ENCODE measurements around the gene RETREG1. TPM values are rescaled to one million over a fixed set of nuclear protein-coding genes. Genes with fewer than 3 reads are reported as not detected.

The RETREG1 gene
- polyA plus RNA-seq (2013, experiment 1 of 2), result 0.41 TPM
- polyA plus RNA-seq (2013, experiment 2 of 2), result 0.35 TPM

- H3K4me3 ChIP-seq (ENCODE audit: extremely low read depth, insufficient read depth, low read length, poor library complexity, severe bottlenecking), result peak within 1 kb of the TSS; percentile 48
- no peak within 1 kb of the TSS for H3K27ac ChIP-seq (ENCODE audit: low read depth, low read length, severe bottlenecking)
- peaks cover 4% of the 10 kb centered on the region for H3K4me1 ChIP-seq (ENCODE audit: control insufficient read depth, insufficient read depth, low read length, poor library complexity, severe bottlenecking)
- H3K36me3 ChIP-seq (ENCODE audit: control insufficient read depth, insufficient read depth, low read length), result no peaks in the 10 kb centered on the region
- H3K9me3 ChIP-seq (ENCODE audit: control insufficient read depth, low read length), result no peaks in the 10 kb centered on the region
- WGBS, 2 experiments (ENCODE audit: insufficient coverage in 2 of 2), result 0 to 1% methylated on average over 52 to 72 of the region's 86 CpGs
Observed at GRCh38 chr5:16616536-16617273, at the start of gene RETREG1. Gene RETREG1, minus strand, starts transcription at chr5:16616997. Its CDS starts 26 bp downstream, at chr5:16616971.

GRCh38 chr5:16666130-16666882 is 49.5 kb upstream of the RETREG1 start:
- no peak overlapping the region for H3K27ac ChIP-seq (ENCODE audit: low read depth, low read length, severe bottlenecking)
- no peak overlapping the region for H3K4me3 ChIP-seq (ENCODE audit: extremely low read depth, insufficient read depth, low read length, poor library complexity, severe bottlenecking)
- H3K36me3 ChIP-seq (ENCODE audit: control insufficient read depth, insufficient read depth, low read length), result peaks cover 82% of the 10 kb centered on the region
- no peaks in the 10 kb centered on the region for H3K9me3 ChIP-seq (ENCODE audit: control insufficient read depth, low read length)
- H3K4me1 ChIP-seq (ENCODE audit: control insufficient read depth, insufficient read depth, low read length, poor library complexity, severe bottlenecking), result no peaks in the 10 kb centered on the region
- WGBS, 2 experiments (ENCODE audit: insufficient coverage in 2 of 2), result 92 to 97% methylated on average over 18 of the region's 19 CpGs

- Histone ChIP-seq H3K36me3 (ENCODE audit: control insufficient read depth, insufficient read depth, low read length) (peaks cover 75% of the 10 kb centered on the region), H3K27ac (ENCODE audit: low read depth, low read length, severe bottlenecking) (no peak overlapping the region), H3K4me3 (ENCODE audit: extremely low read depth, insufficient read depth, low read length, poor library complexity, severe bottlenecking) (no peak overlapping the region), H3K4me1 (ENCODE audit: control insufficient read depth, insufficient read depth, low read length, poor library complexity, severe bottlenecking) (no peaks in the 10 kb centered on the region), H3K9me3 (ENCODE audit: control insufficient read depth, low read length) (no peaks in the 10 kb centered on the region)
- WGBS, 2 experiments (ENCODE audit: insufficient coverage in 2 of 2), result 100% methylated on average over 1 of the region's 3 CpGs; no CpG with 5 or more reads in 1 of the 2 experiments
Observed at GRCh38 chr5:16665601-16666000, 48.8 kb upstream of the RETREG1 start.

GRCh38 chr5:16664368-16664767 is 47.6 kb upstream of the RETREG1 start:
- peaks cover 3% of the 10 kb centered on the region for H3K4me1 ChIP-seq (ENCODE audit: control insufficient read depth, insufficient read depth, low read length, poor library complexity, severe bottlenecking)
- H3K9me3 ChIP-seq (ENCODE audit: control insufficient read depth, low read length), result no peaks in the 10 kb centered on the region
- WGBS, 2 experiments (ENCODE audit: insufficient coverage in 2 of 2), result 97 to 98% methylated on average over 4 to 5 of the region's 5 CpGs
- H3K36me3 ChIP-seq (ENCODE audit: control insufficient read depth, insufficient read depth, low read length), result peaks cover 63% of the 10 kb centered on the region
- H3K4me3 ChIP-seq (ENCODE audit: extremely low read depth, insufficient read depth, low read length, poor library complexity, severe bottlenecking), result no peak overlapping the region
- no peak overlapping the region for H3K27ac ChIP-seq (ENCODE audit: low read depth, low read length, severe bottlenecking)

GRCh38 chr5:16663840-16664239 is 47.0 kb upstream of the RETREG1 start:
- Histone ChIP-seq H3K4me3 (ENCODE audit: extremely low read depth, insufficient read depth, low read length, poor library complexity, severe bottlenecking) (no peak overlapping the region), H3K36me3 (ENCODE audit: control insufficient read depth, insufficient read depth, low read length) (peaks cover 58% of the 10 kb centered on the region), H3K9me3 (ENCODE audit: control insufficient read depth, low read length) (no peaks in the 10 kb centered on the region), H3K4me1 (ENCODE audit: control insufficient read depth, insufficient read depth, low read length, poor library complexity, severe bottlenecking) (peaks cover 3% of the 10 kb centered on the region), H3K27ac (ENCODE audit: low read depth, low read length, severe bottlenecking) (no peak overlapping the region)
- 95 to 100% methylated on average over 1 to 3 of the region's 4 CpGs for WGBS, 2 experiments (ENCODE audit: insufficient coverage in 2 of 2)

- no peaks in the 10 kb centered on the region for H3K9me3 ChIP-seq (ENCODE audit: control insufficient read depth, low read length)
- H3K27ac ChIP-seq (ENCODE audit: low read depth, low read length, severe bottlenecking), result no peak overlapping the region
- H3K36me3 ChIP-seq (ENCODE audit: control insufficient read depth, insufficient read depth, low read length), result peaks cover 37% of the 10 kb centered on the region
- peaks cover 3% of the 10 kb centered on the region for H3K4me1 ChIP-seq (ENCODE audit: control insufficient read depth, insufficient read depth, low read length, poor library complexity, severe bottlenecking)
- no CpG with 5 or more reads among the region's 2 CpGs for WGBS, 2 experiments (ENCODE audit: insufficient coverage in 2 of 2)
- no peak overlapping the region for H3K4me3 ChIP-seq (ENCODE audit: extremely low read depth, insufficient read depth, low read length, poor library complexity, severe bottlenecking)
Observed at GRCh38 chr5:16661713-16662112, 44.9 kb upstream of the RETREG1 start.

- Histone ChIP-seq H3K36me3 (ENCODE audit: control insufficient read depth, insufficient read depth, low read length) (peaks cover 31% of the 10 kb centered on the region), H3K4me3 (ENCODE audit: extremely low read depth, insufficient read depth, low read length, poor library complexity, severe bottlenecking) (no peak overlapping the region), H3K4me1 (ENCODE audit: control insufficient read depth, insufficient read depth, low read length, poor library complexity, severe bottlenecking) (peaks cover 3% of the 10 kb centered on the region), H3K27ac (ENCODE audit: low read depth, low read length, severe bottlenecking) (no peak overlapping the region), H3K9me3 (ENCODE audit: control insufficient read depth, low read length) (no peaks in the 10 kb centered on the region)
- 80% methylated on average over 2 to 5 of the region's 5 CpGs for WGBS, 2 experiments (ENCODE audit: insufficient coverage in 2 of 2)
Observed at GRCh38 chr5:16660982-16661381, 44.2 kb upstream of the RETREG1 start.

GRCh38 chr5:16659536-16659935 is 42.7 kb upstream of the RETREG1 start:
- Histone ChIP-seq H3K9me3 (ENCODE audit: control insufficient read depth, low read length) (no peaks in the 10 kb centered on the region), H3K4me3 (ENCODE audit: extremely low read depth, insufficient read depth, low read length, poor library complexity, severe bottlenecking) (no peak overlapping the region), H3K27ac (ENCODE audit: low read depth, low read length, severe bottlenecking) (peak overlapping the region; percentile 30), H3K4me1 (ENCODE audit: control insufficient read depth, insufficient read depth, low read length, poor library complexity, severe bottlenecking) (peaks cover 3% of the 10 kb centered on the region), H3K36me3 (ENCODE audit: control insufficient read depth, insufficient read depth, low read length) (peaks cover 17% of the 10 kb centered on the region)
- no CpG with 5 or more reads among the region's 1 CpG for WGBS, 2 experiments (ENCODE audit: insufficient coverage in 2 of 2)

GRCh38 chr5:16656561-16657191 is 39.9 kb upstream of the RETREG1 start:
- Histone ChIP-seq H3K4me3 (ENCODE audit: extremely low read depth, insufficient read depth, low read length, poor library complexity, severe bottlenecking) (no peak overlapping the region), H3K27ac (ENCODE audit: low read depth, low read length, severe bottlenecking) (no peak overlapping the region), H3K36me3 (ENCODE audit: control insufficient read depth, insufficient read depth, low read length) (no peaks in the 10 kb centered on the region), H3K9me3 (ENCODE audit: control insufficient read depth, low read length) (no peaks in the 10 kb centered on the region), H3K4me1 (ENCODE audit: control insufficient read depth, insufficient read depth, low read length, poor library complexity, severe bottlenecking) (peaks cover 3% of the 10 kb centered on the region)
- 89 to 92% methylated on average over 2 of the region's 2 CpGs for WGBS, 2 experiments (ENCODE audit: insufficient coverage in 2 of 2)

- Histone ChIP-seq H3K4me3 (ENCODE audit: extremely low read depth, insufficient read depth, low read length, poor library complexity, severe bottlenecking) (no peak overlapping the region), H3K36me3 (ENCODE audit: control insufficient read depth, insufficient read depth, low read length) (no peaks in the 10 kb centered on the region), H3K9me3 (ENCODE audit: control insufficient read depth, low read length) (no peaks in the 10 kb centered on the region), H3K4me1 (ENCODE audit: control insufficient read depth, insufficient read depth, low read length, poor library complexity, severe bottlenecking) (no peaks in the 10 kb centered on the region), H3K27ac (ENCODE audit: low read depth, low read length, severe bottlenecking) (no peak overlapping the region)
- WGBS, 2 experiments (ENCODE audit: insufficient coverage in 2 of 2), result 92 to 100% methylated on average over 2 of the region's 6 CpGs
Observed at GRCh38 chr5:16654647-16655334, 38.0 kb upstream of the RETREG1 start.

All from mesodermal cell (in vitro differentiated cells).